CD4-positive, alpha-beta T cell (primary cell): ENCODE data around the gene MYL9. TPM values are rescaled to one million over a fixed set of nuclear protein-coding genes. Genes with fewer than 3 reads are reported as not detected.

ENCODE experiments used
- ATAC-seq: fragments of 200-7000 bp; cut with Tn5 transposase; one replicate; pipeline ENCODE4 v1.10.0; 2022; ENCODE audit warnings: mild to moderate bottlenecking; ENCODE audit not compliant: poor library complexity
- CTCF ChIA-PET: fragments of 350-600 bp; sonication (Branson Sonifier 250); formaldehyde crosslinking; loops from one replicate; lab custom pipeline; 2021; ENCODE audit warnings: antibody characterized with exemption, inconsistent platforms; lab: Charles Lee
- POLR2A ChIA-PET: fragments of 350-600 bp; sonication (Branson Sonifier 250); formaldehyde crosslinking; loops from one replicate; lab custom pipeline; 2021; ENCODE audit warnings: antibody characterized with exemption, inconsistent platforms; lab: Charles Lee
- DNase-seq, 14 experiments: peaks; one replicate each; pipeline ENCODE4 v3.0.0-alpha.2; 2013 to 2020; ENCODE audit warnings: mixed read lengths in 2 of 14
- H3K27ac ChIP-seq, 2 donors: one replicate each; pipeline versions ENCODE4 v1.5.1 to v1.7.0; 2013; ENCODE audit warnings: low read length in 2 of 2, low read depth in 1 of 2, mild to moderate bottlenecking in 1 of 2
- H3K27me3 ChIP-seq, 2 experiments: 1 replicate in 1 of 2; 2 replicates in 1 of 2; pipeline versions ENCODE4 v1.6.1 to v1.7.0; 2013; ENCODE audit warnings: low read length in 2 of 2, control low read depth in 1 of 2, mild to moderate bottlenecking in 1 of 2, moderate library complexity in 1 of 2; ENCODE audit not compliant: insufficient read depth in 2 of 2, control insufficient read depth in 1 of 2
- H3K36me3 ChIP-seq: one replicate; pipeline ENCODE4 v1.6.1; 2013; ENCODE audit warnings: low read length, control low read depth; ENCODE audit not compliant: insufficient read depth
- H3K4me1 ChIP-seq: one replicate; pipeline ENCODE4 v1.6.1; 2013; ENCODE audit warnings: low read length, control low read depth; ENCODE audit not compliant: insufficient read depth
- H3K4me3 ChIP-seq: one replicate; pipeline ENCODE4 v1.5.1; 2013; ENCODE audit warnings: mild to moderate bottlenecking, low read length, moderate library complexity
- H3K9me3 ChIP-seq, 2 experiments: 1 replicate in 1 of 2; 2 replicates in 1 of 2; pipeline versions ENCODE4 v1.6.1 to v1.7.0; 2013; ENCODE audit warnings: low read length in 2 of 2, mild to moderate bottlenecking in 2 of 2, control low read depth in 1 of 2, moderate library complexity in 1 of 2; ENCODE audit not compliant: control insufficient read depth in 1 of 2, insufficient read depth in 1 of 2
- H3K27ac Mint-ChIP-seq: one replicate; pipeline ENCODE4 v1.8.0; 2020; ENCODE audit warnings: mixed read lengths
- H3K27me3 Mint-ChIP-seq: one replicate; pipeline ENCODE4 v1.8.0; 2021; ENCODE audit warnings: mixed read lengths
- H3K36me3 Mint-ChIP-seq: one replicate; pipeline ENCODE4 v1.8.0; 2021; ENCODE audit warnings: low read depth, mixed read lengths
- H3K4me1 Mint-ChIP-seq: one replicate; pipeline ENCODE4 v1.8.0; 2021; ENCODE audit warnings: low read depth, mixed read lengths
- H3K4me3 Mint-ChIP-seq: one replicate; pipeline ENCODE4 v1.8.0; 2020; ENCODE audit warnings: mild to moderate bottlenecking, mixed read lengths
- H3K9me3 Mint-ChIP-seq: one replicate; pipeline ENCODE4 v1.8.0; 2020; ENCODE audit warnings: mixed read lengths
- intact Hi-C, 2 experiments: fragments of 100-400 bp; cut with DNase I in 1 of 2; cut with micrococcal nuclease in 1 of 2; formaldehyde crosslinking; loops; one replicate each; pipeline versions ENCODE4 v1.15.1 to v1.9.0; 2023 to 2025; cut with DNase I, micrococcal nuclease
- total RNA-seq, 174 experiments: library from RNA in 2 of 174; stranded (reverse) in 2 of 174; gene quantifications; one replicate each; pipeline ENCODE4 v1.2.3 and lab custom pipeline; 2021 to 2026
- TF ChIP-seq, protein P1 (sequence below): fragments of 200-600 bp; IDR thresholded peaks from one replicate; pipeline ENCODE4 v1.8.0; 2022; ENCODE audit warnings: antibody characterized with exemption, mild to moderate bottlenecking

Gene MYL9
- total RNA-seq, 2 experiments from 2014 or later = not detected

DNA sequence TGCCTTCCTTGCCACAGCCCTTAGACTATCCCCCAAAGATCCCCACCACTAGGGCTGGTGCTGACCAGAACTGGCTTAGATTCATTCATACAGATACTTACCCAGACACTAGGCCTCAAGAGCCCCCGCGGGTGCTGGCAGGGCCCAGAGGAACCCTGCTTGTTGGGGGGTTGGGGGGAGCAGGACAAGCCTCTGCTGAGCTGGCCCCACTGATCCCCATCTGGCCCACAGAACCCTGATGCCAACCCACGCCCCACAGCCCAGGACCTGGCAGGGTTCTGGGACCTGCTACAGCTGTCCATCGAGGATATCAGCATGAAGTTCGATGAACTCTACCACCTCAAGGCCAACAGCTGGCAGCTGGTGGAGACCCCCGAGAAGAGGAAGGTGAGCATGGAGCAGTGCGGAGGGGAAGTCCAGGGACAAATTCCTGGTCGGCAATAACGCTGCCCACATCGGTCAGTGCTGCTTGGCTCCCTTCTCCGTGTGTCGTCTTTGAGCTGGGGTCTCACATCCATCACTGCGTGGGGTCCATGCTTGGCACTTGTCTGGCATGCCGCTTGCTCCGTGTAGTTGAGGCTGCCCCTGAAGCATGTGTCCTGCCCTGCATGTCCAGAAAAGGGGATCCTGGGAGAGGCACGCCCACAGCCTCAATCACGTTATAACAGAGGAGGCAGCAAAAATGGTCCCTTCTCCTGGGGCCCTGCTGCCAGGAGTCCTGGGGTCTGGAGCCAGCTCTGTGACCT, 15.5 kb upstream of the MYL9 start:
- ChIA-PET POLR2A (interaction anchor here (0.6 kb wide), 1 partner anchor 45 kb away, joined by 3 read pairs; no protein-coding TSS in a partner anchor), CTCF (interaction anchor here (1.1 kb wide), 1 partner anchor 80 kb away, joined by 4 read pairs; the partner anchor contains the start of gene RAB5IF)
- Mint-ChIP-seq H3K27me3 (no peaks in the 10 kb centered on the region), H3K9me3 (no peaks in the 10 kb centered on the region), H3K36me3 (peaks cover 58% of the 10 kb centered on the region), H3K27ac (no peak overlapping the region), H3K4me3 (no peak overlapping the region), H3K4me1 (no peaks in the 10 kb centered on the region)
- DNase-seq (no peak), ATAC-seq (no peak)
- Histone ChIP-seq H3K4me3 (no peak overlapping the region), H3K36me3 (peaks cover 65% of the 10 kb centered on the region), H3K9me3 (no peaks in the 10 kb centered on the region), H3K4me1 (no peaks in the 10 kb centered on the region), H3K27me3 (no peaks in the 10 kb centered on the region), H3K27ac (no peak overlapping the region)
- TF ChIP-seq, protein P1, sequence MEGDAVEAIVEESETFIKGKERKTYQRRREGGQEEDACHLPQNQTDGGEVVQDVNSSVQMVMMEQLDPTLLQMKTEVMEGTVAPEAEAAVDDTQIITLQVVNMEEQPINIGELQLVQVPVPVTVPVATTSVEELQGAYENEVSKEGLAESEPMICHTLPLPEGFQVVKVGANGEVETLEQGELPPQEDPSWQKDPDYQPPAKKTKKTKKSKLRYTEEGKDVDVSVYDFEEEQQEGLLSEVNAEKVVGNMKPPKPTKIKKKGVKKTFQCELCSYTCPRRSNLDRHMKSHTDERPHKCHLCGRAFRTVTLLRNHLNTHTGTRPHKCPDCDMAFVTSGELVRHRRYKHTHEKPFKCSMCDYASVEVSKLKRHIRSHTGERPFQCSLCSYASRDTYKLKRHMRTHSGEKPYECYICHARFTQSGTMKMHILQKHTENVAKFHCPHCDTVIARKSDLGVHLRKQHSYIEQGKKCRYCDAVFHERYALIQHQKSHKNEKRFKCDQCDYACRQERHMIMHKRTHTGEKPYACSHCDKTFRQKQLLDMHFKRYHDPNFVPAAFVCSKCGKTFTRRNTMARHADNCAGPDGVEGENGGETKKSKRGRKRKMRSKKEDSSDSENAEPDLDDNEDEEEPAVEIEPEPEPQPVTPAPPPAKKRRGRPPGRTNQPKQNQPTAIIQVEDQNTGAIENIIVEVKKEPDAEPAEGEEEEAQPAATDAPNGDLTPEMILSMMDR = no peak
- intact Hi-C loops = no loop called here

DNA sequence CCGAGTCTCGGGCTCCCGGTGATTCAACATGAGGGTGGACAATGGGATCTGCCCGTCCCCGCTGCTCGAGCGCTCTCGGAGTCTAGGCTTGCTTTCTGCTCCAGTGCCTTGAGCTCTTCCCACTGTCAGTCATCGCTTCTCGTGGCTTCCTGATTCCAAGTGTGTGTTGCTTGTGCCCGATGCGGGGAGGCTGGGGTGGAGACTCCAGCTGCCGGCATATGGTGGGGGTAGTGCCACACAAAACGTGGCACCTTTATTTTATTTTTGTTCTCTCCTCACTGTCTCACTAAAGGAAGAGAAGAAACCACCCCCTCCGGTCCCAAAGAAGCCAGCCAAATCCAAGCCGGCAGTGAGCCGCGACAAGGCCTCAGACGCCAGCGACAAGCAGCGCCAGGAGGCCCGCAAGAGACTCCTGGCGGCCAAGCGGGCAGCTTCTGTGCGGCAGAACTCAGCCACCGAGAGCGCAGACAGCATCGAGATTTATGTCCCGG, 14.8 kb upstream of the MYL9 start:
- Histone ChIP-seq H3K9me3 (no peaks in the 10 kb centered on the region), H3K4me1 (no peaks in the 10 kb centered on the region), H3K27ac (no peak overlapping the region), H3K4me3 (no peak overlapping the region), H3K36me3 (peaks cover 59% of the 10 kb centered on the region), H3K27me3 (no peaks in the 10 kb centered on the region)
- ATAC-seq (no peak), DNase-seq (no peak)
- no peak overlapping the region for H3K27ac Mint-ChIP-seq
- no peaks in the 10 kb centered on the region for H3K27me3 Mint-ChIP-seq
- H3K4me1 Mint-ChIP-seq = no peaks in the 10 kb centered on the region
- H3K4me3 Mint-ChIP-seq = no peak overlapping the region
- no peaks in the 10 kb centered on the region for H3K9me3 Mint-ChIP-seq
- ChIA-PET CTCF (interaction anchor here (1.1 kb wide), 1 partner anchor 79 kb away, joined by 4 read pairs; the partner anchor contains the start of gene RAB5IF), POLR2A (interaction anchor here (0.6 kb wide), 1 partner anchor 44 kb away, joined by 3 read pairs; no protein-coding TSS in a partner anchor)
- H3K36me3 Mint-ChIP-seq = peaks cover 57% of the 10 kb centered on the region
- intact Hi-C loops = no loop called here
- TF ChIP-seq, protein P1 = no peak

DNA sequence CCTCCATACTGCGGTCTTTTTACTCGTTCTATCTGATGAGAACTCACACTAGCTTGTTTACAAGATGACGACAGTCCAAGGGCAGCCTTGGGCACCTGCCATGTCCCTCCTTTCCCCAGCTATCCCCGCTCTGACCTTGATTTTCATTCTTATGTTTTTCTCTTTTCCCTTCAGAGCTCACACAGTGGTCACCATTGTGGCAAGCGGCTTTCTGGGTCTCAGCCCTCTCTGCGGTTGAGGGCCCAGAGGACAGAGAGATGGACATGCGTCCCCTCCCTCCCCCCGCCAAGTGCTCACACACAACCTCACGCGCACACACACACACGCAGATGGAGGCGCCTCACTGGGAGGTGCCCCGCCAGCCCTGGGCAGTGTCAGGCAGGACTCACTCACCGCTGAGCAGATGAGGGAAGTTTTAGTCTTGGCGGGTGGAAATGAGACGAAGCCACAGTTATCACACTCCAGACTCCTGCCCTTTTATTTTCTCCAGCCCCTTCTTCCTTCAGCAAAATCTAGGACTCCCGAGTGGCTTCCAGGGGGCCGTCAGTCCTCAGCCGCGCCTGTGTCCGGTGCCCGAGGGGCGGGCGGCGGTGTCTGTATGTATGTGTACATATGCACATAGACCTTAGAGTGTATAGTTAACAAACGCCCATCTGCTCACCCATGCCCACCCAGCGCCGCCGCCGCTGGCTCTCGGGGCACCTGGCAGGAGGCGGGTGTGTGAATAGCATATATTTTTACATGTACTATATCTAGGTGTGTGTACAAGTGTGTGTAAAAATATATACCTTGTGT, 13.8 kb upstream of the MYL9 start:
- no peaks in the 10 kb centered on the region for H3K9me3 ChIP-seq
- peaks cover 50% of the 10 kb centered on the region for H3K36me3 ChIP-seq
- no peak overlapping the region for H3K27ac Mint-ChIP-seq
- DNase-seq (no peak), ATAC-seq (no peak)
- intact Hi-C loops = no loop called here
- CTCF ChIA-PET = no interaction called here
- TF ChIP-seq, protein P1 = no peak
- H3K4me3 Mint-ChIP-seq = no peak overlapping the region
- no peak overlapping the region for H3K27ac ChIP-seq
- H3K4me1 ChIP-seq = no peaks in the 10 kb centered on the region
- no peak overlapping the region for H3K4me3 ChIP-seq
- H3K4me1 Mint-ChIP-seq = no peaks in the 10 kb centered on the region
- no peaks in the 10 kb centered on the region for H3K9me3 Mint-ChIP-seq
- H3K36me3 Mint-ChIP-seq = peaks cover 49% of the 10 kb centered on the region
- no peaks in the 10 kb centered on the region for H3K27me3 ChIP-seq
- POLR2A ChIA-PET = interaction anchor here (0.5 kb wide), 1 partner anchor 382 kb away, joined by 3 read pairs; no protein-coding TSS in a partner anchor
- H3K27me3 Mint-ChIP-seq = no peaks in the 10 kb centered on the region
